ENCODE results near the gene DPYSL3.

DNA sequence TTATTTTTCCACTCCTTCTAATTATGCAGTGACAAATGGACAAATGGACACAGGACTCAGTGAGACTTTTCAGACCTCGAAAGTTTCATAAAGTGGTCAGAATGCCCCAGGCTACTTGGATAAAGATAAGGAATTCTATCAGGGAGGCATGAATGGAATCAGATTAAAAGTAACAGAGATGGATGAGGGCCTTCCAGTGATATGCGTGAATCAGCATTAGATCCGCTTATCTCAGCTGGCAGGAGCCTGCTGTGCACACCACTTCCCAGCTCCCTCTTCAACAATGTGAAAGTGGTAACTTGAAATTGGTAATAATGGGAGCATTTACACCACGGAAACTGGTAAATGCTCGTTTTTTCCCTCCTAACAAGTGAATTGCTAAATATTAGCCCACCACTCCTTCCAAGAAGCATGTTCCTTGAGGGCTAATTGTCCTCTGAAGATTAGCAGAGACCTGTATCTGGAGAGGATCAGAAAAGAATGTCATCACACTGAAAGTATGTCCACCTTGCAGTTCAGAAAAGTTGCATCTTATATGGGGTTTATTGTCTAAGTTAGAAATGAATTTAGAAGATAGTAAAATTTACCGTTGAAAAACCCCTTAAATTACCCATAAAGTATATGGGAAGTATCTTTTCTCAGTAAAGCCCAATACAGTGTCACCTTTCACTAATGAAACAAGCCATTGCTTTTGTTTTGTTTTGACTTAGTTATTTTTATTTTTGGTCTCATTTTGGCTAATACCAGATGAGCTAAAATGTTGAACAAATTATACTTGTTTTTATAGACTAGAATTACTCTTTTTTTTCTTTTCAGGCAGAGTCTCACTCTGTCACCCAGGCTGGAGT, 125.3 kb downstream of the DPYSL3 start:
- TF ChIP-seq, protein P1, sequence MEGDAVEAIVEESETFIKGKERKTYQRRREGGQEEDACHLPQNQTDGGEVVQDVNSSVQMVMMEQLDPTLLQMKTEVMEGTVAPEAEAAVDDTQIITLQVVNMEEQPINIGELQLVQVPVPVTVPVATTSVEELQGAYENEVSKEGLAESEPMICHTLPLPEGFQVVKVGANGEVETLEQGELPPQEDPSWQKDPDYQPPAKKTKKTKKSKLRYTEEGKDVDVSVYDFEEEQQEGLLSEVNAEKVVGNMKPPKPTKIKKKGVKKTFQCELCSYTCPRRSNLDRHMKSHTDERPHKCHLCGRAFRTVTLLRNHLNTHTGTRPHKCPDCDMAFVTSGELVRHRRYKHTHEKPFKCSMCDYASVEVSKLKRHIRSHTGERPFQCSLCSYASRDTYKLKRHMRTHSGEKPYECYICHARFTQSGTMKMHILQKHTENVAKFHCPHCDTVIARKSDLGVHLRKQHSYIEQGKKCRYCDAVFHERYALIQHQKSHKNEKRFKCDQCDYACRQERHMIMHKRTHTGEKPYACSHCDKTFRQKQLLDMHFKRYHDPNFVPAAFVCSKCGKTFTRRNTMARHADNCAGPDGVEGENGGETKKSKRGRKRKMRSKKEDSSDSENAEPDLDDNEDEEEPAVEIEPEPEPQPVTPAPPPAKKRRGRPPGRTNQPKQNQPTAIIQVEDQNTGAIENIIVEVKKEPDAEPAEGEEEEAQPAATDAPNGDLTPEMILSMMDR (optimal IDR thresholded peaks at IDR 0.05 in 1 of 3, IDR thresholded peaks at IDR 0.05 in 1 of 3, conservative IDR thresholded peaks at IDR 0.05 in 1 of 3; ENCODE audit: extremely low read depth in 1 of 3, insufficient read depth in 2 of 3, low read length in 3 of 3), result no peak
- no peak for TF ChIP-seq EZH2 (IDR thresholded peaks at IDR 0.05; ENCODE audit: low read length)
